SH-SY5Y (cell line): ENCODE results near the gene FAM13B.

Experiments used
- GATA2 ChIP-seq: IDR thresholded peaks from 2 replicates; pipeline ENCODE4 v1.6.1; 2011; ENCODE audit warnings: mild to moderate bottlenecking, low read depth, low read length
- GATA3 ChIP-seq: IDR thresholded peaks from 2 replicates; pipeline ENCODE4 v1.6.1; 2011; ENCODE audit warnings: low read depth, mild to moderate bottlenecking, low read length, moderate library complexity

GRCh38 chr5:138033386-138033808 lies 518 bp upstream of the FAM13B start:
- TF ChIP-seq GATA3 (no peak), GATA2 (no peak)
